IMR-90 (cell line): ENCODE measurements around the gene TBCA. TPM values are rescaled to one million over a fixed set of nuclear protein-coding genes. Genes with fewer than 3 reads are reported as not detected.

ENCODE experiments used
- ATAC-seq: fragments of 200-7000 bp; cut with Tn5 transposase; 2 replicates; pipeline ENCODE4 v1.9.1; 2020; ENCODE audit warnings: low read depth, mild to moderate bottlenecking, moderate library complexity
- BruUV-seq: library from RNA; stranded (reverse); fragments of 400-500 nt; replicated peaks from 2 replicates; lab custom pipeline; 2021; lab: Mats Ljungman, UMichigan
- CTCF ChIA-PET: fragments of 300-600 bp; formaldehyde crosslinking; extraction: SDS; loops from one replicate; lab custom pipeline; 2021; ENCODE audit warnings: antibody characterized with exemption; lab: Yijun Ruan, JAX
- POLR2A ChIA-PET: fragments of 300-600 bp; sonication (Branson Sonifier 250); formaldehyde crosslinking; loops from one replicate; lab custom pipeline; 2022; ENCODE audit warnings: antibody characterized with exemption; ENCODE audit not compliant: unreplicated experiment; lab: Charles Lee
- DNase-seq: peaks from one replicate; pipeline ENCODE4 v3.0.0; 2013
- H2AFZ ChIP-seq: replicated peaks from 2 replicates; pipeline ENCODE3; 2013; ENCODE audit warnings: low read length, mild to moderate bottlenecking; ENCODE audit not compliant: poor library complexity
- H2AK5ac ChIP-seq: 2 replicates; pipeline ENCODE4 v1.6.1; 2013; ENCODE audit warnings: low read depth, low read length, inconsistent platforms
- H2AK9ac ChIP-seq: replicated peaks from 2 replicates; pipeline ENCODE3; 2013; ENCODE audit warnings: mild to moderate bottlenecking, low read depth, low read length, moderate library complexity; ENCODE audit not compliant: poor library complexity
- H2BK120ac ChIP-seq: 2 replicates; pipeline ENCODE4 v1.6.1; 2013; ENCODE audit warnings: low read depth, low read length, inconsistent platforms
- H2BK15ac ChIP-seq: 3 replicates; pipeline ENCODE4 v1.6.1; 2013; ENCODE audit warnings: low read depth, low read length, inconsistent platforms
- H2BK20ac ChIP-seq: 2 replicates; pipeline ENCODE4 v1.6.1; 2013; ENCODE audit warnings: low read depth, mild to moderate bottlenecking, inconsistent platforms, low read length, moderate library complexity
- H2BK5ac ChIP-seq: 2 replicates; pipeline ENCODE4 v1.6.1; 2013; ENCODE audit warnings: mild to moderate bottlenecking, low read depth, low read length, inconsistent platforms; ENCODE audit not compliant: poor library complexity, severe bottlenecking
- H3K14ac ChIP-seq: replicated peaks from 2 replicates; pipeline ENCODE4 v1.6.1; 2013; ENCODE audit warnings: low read depth, low read length, inconsistent platforms
- H3K18ac ChIP-seq: 2 replicates; pipeline ENCODE4 v1.6.1; 2013; ENCODE audit warnings: low read depth, low read length, control low read depth
- H3K23ac ChIP-seq: 2 replicates; pipeline ENCODE4 v1.6.1; 2013; ENCODE audit warnings: low read depth, low read length, inconsistent platforms
- H3K27ac ChIP-seq: 2 replicates; pipeline ENCODE4 v1.5.1; 2013; ENCODE audit warnings: mild to moderate bottlenecking, control low read depth, low read length; ENCODE audit not compliant: insufficient read depth
- H3K27me3 ChIP-seq: 2 replicates; pipeline ENCODE4 v1.6.1; 2013; ENCODE audit warnings: low read length; ENCODE audit not compliant: control insufficient read depth, insufficient read depth
- H3K36me3 ChIP-seq: 2 replicates; pipeline ENCODE4 v1.6.1; 2013; ENCODE audit warnings: low read length, mixed read lengths; ENCODE audit not compliant: control insufficient read depth, insufficient read depth
- H3K4ac ChIP-seq: 2 replicates; pipeline ENCODE4 v1.6.1; 2013; ENCODE audit warnings: low read depth, low read length, inconsistent platforms
- H3K4me1 ChIP-seq: 2 replicates; pipeline ENCODE4 v1.6.1; 2013; ENCODE audit warnings: low read length, mixed read lengths; ENCODE audit not compliant: control insufficient read depth, insufficient read depth
- H3K4me2 ChIP-seq: 2 replicates; pipeline ENCODE4 v1.6.1; 2013; ENCODE audit warnings: low read depth, mild to moderate bottlenecking, control low read depth, low read length, moderate library complexity
- H3K4me3 ChIP-seq: 2 replicates; pipeline ENCODE4 v1.5.1; 2013; ENCODE audit warnings: low read depth, mild to moderate bottlenecking, control low read depth, low read length, moderate library complexity; ENCODE audit not compliant: insufficient read depth
- H3K56ac ChIP-seq: 2 replicates; pipeline ENCODE4 v1.6.1; 2013; ENCODE audit warnings: low read length, inconsistent platforms; ENCODE audit not compliant: insufficient read depth; ENCODE audit errors: extremely low read depth
- H3K79me1 ChIP-seq, 2 experiments: 2 replicates each; pipeline ENCODE4 v1.6.1; 2013; ENCODE audit warnings: low read length in 2 of 2, inconsistent platforms in 1 of 2, low read depth in 1 of 2
- H3K9ac ChIP-seq: 2 replicates; pipeline ENCODE4 v1.6.1; 2013; ENCODE audit warnings: low read depth, low read length, control low read depth
- H3K9me1 ChIP-seq: 2 replicates; pipeline ENCODE4 v1.6.1; 2013; ENCODE audit warnings: low read length, inconsistent platforms; ENCODE audit not compliant: insufficient read depth
- H3K9me3 ChIP-seq: 2 replicates; pipeline ENCODE4 v1.6.1; 2013; ENCODE audit warnings: low read length; ENCODE audit not compliant: control insufficient read depth, insufficient read depth
- H4K20me1 ChIP-seq: 2 replicates; pipeline ENCODE4 v1.6.1; 2013; ENCODE audit warnings: low read length, inconsistent platforms; ENCODE audit not compliant: insufficient read depth
- H4K5ac ChIP-seq: 2 replicates; pipeline ENCODE4 v1.6.1; 2013; ENCODE audit warnings: mild to moderate bottlenecking, low read depth, low read length, control low read depth
- H4K8ac ChIP-seq, 2 experiments: 2 replicates each; pipeline ENCODE4 v1.6.1; 2013; ENCODE audit warnings: low read depth in 2 of 2, low read length in 2 of 2, control low read depth in 1 of 2, inconsistent platforms in 1 of 2
- H4K91ac ChIP-seq: 2 replicates; pipeline ENCODE4 v1.6.1; 2013; ENCODE audit warnings: low read depth, low read length, inconsistent platforms; ENCODE audit not compliant: insufficient read depth
- BHLHE40 ChIP-seq: fragments of 150-350 bp; IDR thresholded peaks from 2 replicates; pipeline ENCODE4 v1.6.1; 2016; ENCODE audit warnings: mild to moderate bottlenecking, low read depth, low read length
- CEBPB ChIP-seq: IDR thresholded peaks from 2 replicates; pipeline ENCODE4 v1.6.1; 2012; ENCODE audit warnings: low read depth, low read length, improper control_type of control experiment
- FOS ChIP-seq: fragments of 150-350 bp; IDR thresholded peaks from 2 replicates; pipeline ENCODE4 v1.6.1; 2016; ENCODE audit warnings: low read depth, low read length
- MXI1 ChIP-seq: IDR thresholded peaks from 2 replicates; pipeline ENCODE4 v1.6.1; 2012; ENCODE audit warnings: low read depth, mild to moderate bottlenecking, low read length, moderate library complexity, borderline replicate concordance
- NFE2L2 ChIP-seq: fragments of 150-350 bp; IDR thresholded peaks from 2 replicates; pipeline ENCODE4 v1.6.1; 2016; ENCODE audit warnings: low read depth, mild to moderate bottlenecking, low read length
- RCOR1 ChIP-seq: IDR thresholded peaks from 2 replicates; pipeline ENCODE4 v1.6.1; 2012; ENCODE audit warnings: mild to moderate bottlenecking, low read length, improper control_type of control experiment; ENCODE audit not compliant: insufficient replicate concordance
- RFX5 ChIP-seq: IDR thresholded peaks from 2 replicates; pipeline ENCODE4 v1.8.0; 2012; ENCODE audit warnings: low read depth, mild to moderate bottlenecking, low read length, moderate library complexity
- SMC3 ChIP-seq: fragments of 150-350 bp; IDR thresholded peaks from 2 replicates; pipeline ENCODE4 v1.6.1; 2016; ENCODE audit warnings: low read depth, mild to moderate bottlenecking, antibody characterized with exemption, low read length, moderate library complexity
- WGBS, 2 experiments: methylation state at CpG; one replicate each; pipeline versions ENCODE4 v1.1.5 to v1.1.7; 2013; ENCODE audit warnings: missing lambda C conversion rate in 2 of 2; ENCODE audit not compliant: insufficient read length in 1 of 2; ENCODE audit errors: extremely low coverage in 2 of 2; 5-methylcytosine and 5-hydroxymethylcytosine counted together
- dilution Hi-C: fragments of 300-500 bp; cut with HindIII; formaldehyde crosslinking; loops from one replicate; pipeline ENCODE4 v1.14.3; 2018; ENCODE audit warnings: low sequenced_read_pairs; ENCODE audit not compliant: unreplicated experiment
- in situ Hi-C: fragments of 300-500 bp; cut with MboI; formaldehyde crosslinking; loops from 3 replicates; pipeline ENCODE4 v1.14.3; 2019; ENCODE audit warnings: low sequenced_read_pairs, inconsistent platforms, mixed read lengths
- intact Hi-C: fragments of 100-400 bp; cut with micrococcal nuclease; formaldehyde crosslinking; loops from 2 replicates; pipeline ENCODE4 v1.10.0; 2022
- polyA plus RNA-seq, 3 experiments: library from polyadenylated mRNA; depleted of rRNA; stranded (reverse); fragments of >200 nt; gene quantifications; 2 replicates each; pipeline ENCODE4 v1.2.3, GENCODE V29; 2012; ENCODE audit warnings: low replicate concordance in 1 of 3
- total RNA-seq: library from RNA; depleted of rRNA; stranded (reverse); fragments of >200 nt; gene quantifications from 2 replicates; pipeline ENCODE4 v1.2.3, GENCODE V29; 2012; rRNA removed
- TF ChIP-seq, protein P1 (sequence below): fragments of 150-350 bp; IDR thresholded peaks from 2 replicates; pipeline ENCODE4 v1.6.1; 2016; ENCODE audit warnings: low read depth, mild to moderate bottlenecking, low read length, moderate library complexity, borderline replicate concordance

TBCA gene
- total and polyA plus RNA-seq, 2 of the 4 experiments (the other 2 are of a cell fraction): 6.1 to 137 TPM

DNA sequence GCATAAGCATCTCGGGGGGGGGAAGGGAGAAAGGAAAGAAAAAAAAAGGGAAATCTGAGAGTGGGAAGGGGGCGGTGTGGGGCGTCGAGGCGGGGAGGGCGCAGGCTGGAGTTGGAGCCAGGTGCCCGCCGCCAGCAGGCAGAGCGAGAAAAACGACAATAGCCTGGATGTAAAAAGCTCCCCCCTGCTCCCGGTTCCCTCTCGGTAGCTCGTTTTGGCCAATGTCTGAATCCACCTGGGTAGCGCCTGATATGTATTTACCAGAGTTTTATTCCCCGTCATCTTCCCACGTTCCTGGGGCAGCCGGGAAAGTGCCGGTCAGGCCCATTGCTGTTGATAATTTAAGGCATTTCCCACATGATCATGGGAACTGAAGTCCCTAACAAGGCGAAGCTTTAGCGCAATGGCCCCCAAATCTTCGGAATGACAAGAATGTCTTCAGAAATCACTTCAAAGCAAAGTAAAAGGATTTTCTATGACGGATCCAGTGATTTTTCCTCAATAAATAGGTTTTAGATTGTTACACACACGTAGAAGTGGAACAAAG is 134.7 kb downstream of the TBCA start:
- dilution Hi-C loops (no loop called here), in situ Hi-C loops (no loop called here), intact Hi-C loops (loop anchor here (10.0 kb wide), 1 partner anchor 363 kb away; no protein-coding TSS in a partner anchor)
- DNase-seq (no peak), ATAC-seq (no peak)
- CTCF ChIA-PET: no interaction called here
- H2BK120ac ChIP-seq: no peak overlapping the region
- POLR2A ChIA-PET: no interaction called here
- peak overlapping the region; percentile 51; the same call in 1 of the 2 replicates for H3K23ac ChIP-seq
- H4K20me1 ChIP-seq: peaks cover 8% of the 10 kb centered on the region; the same call in 1 of the 2 replicates
- H4K91ac ChIP-seq: no peak overlapping the region
- H3K9me3 ChIP-seq: peaks cover 17% of the 10 kb centered on the region
- H2AK9ac ChIP-seq: no peak overlapping the region
- H3K4ac ChIP-seq: no peak overlapping the region
- no peak overlapping the region for H4K5ac ChIP-seq
- no peaks in the 10 kb centered on the region for H3K9me1 ChIP-seq
- no TSS peak for BruUV-seq
- no peak overlapping the region for H2BK15ac ChIP-seq
- H3K56ac ChIP-seq: no peak overlapping the region
- TF ChIP-seq RFX5 (no peak), RCOR1 (no peak), CEBPB (no peak), SMC3 (no peak), MXI1 (no peak), NFE2L2 (no peak), BHLHE40 (no peak), FOS (no peak)
- TF ChIP-seq, protein P1, sequence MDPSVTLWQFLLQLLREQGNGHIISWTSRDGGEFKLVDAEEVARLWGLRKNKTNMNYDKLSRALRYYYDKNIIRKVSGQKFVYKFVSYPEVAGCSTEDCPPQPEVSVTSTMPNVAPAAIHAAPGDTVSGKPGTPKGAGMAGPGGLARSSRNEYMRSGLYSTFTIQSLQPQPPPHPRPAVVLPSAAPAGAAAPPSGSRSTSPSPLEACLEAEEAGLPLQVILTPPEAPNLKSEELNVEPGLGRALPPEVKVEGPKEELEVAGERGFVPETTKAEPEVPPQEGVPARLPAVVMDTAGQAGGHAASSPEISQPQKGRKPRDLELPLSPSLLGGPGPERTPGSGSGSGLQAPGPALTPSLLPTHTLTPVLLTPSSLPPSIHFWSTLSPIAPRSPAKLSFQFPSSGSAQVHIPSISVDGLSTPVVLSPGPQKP: no peak
- H3K4me1 ChIP-seq: peaks cover 2% of the 10 kb centered on the region; the same call in 1 of the 2 replicates
- no peaks in the 10 kb centered on the region for H3K36me3 ChIP-seq
- no peak overlapping the region for H2BK5ac ChIP-seq
- no CpG with 5 or more reads among the region's 23 CpGs for WGBS, 2 experiments
- H3K27ac ChIP-seq: no peak overlapping the region
- H3K14ac ChIP-seq: no peak overlapping the region
- no peak overlapping the region for H2BK20ac ChIP-seq
- no peak overlapping the region for H3K4me2 ChIP-seq
- H3K4me3 ChIP-seq: no peak overlapping the region
- no peak overlapping the region for H3K18ac ChIP-seq
- H4K8ac ChIP-seq: no peak overlapping the region
- H3K79me1 ChIP-seq: no peaks in the 10 kb centered on the region
- peaks cover 93% of the 10 kb centered on the region for H3K27me3 ChIP-seq
- H3K9ac ChIP-seq: no peak overlapping the region
- no peak overlapping the region for H2AK5ac ChIP-seq
- H2AFZ ChIP-seq: no peak overlapping the region

Other genes with a start within 250 kb of the TBCA start
- gene OTP, start 137.6 kb downstream of the TBCA start, total RNA-seq: not detected in 2 replicates
- not detected in 2 replicates for gene OTP, start 137.6 kb downstream of the TBCA start, polyA plus RNA-seq (2012; rRNA removed)